Keratinocyte (primary cell): Measurements from ENCODE around the gene TUBB3. TPM values are rescaled to one million over a fixed set of nuclear protein-coding genes. Genes with fewer than 3 reads are reported as not detected.
"Not testable (repeated sequence)": the region's sequence is repeated elsewhere in the genome, so short reads cannot be mapped to it uniquely, and the experiment has no call there.

Experiments
- DNase-seq: peaks from one replicate; pipeline ENCODE4 v3.0.0-alpha.2; 2011; ENCODE audit warnings: low read depth, missing footprints, low spot score
- FAIRE-seq: peaks from 2 replicates; lab custom pipeline; 2011; peaks lifted over from hg19 to GRCh38; lab: Jason Lieb, UNC
- H2AFZ ChIP-seq: 2 replicates; pipeline ENCODE4 v1.6.0; 2012; ENCODE audit warnings: low read length, control low read depth, inconsistent platforms; ENCODE audit not compliant: control insufficient read depth
- H3K27ac ChIP-seq: 2 replicates; pipeline ENCODE4 v1.5.1; 2011; ENCODE audit warnings: low read length; ENCODE audit not compliant: control insufficient read depth, insufficient read depth
- H3K27me3 ChIP-seq: 3 replicates; pipeline ENCODE4 v1.6.0; 2011; ENCODE audit warnings: low read length; ENCODE audit not compliant: control insufficient read depth, insufficient read depth; ENCODE audit errors: extremely low read depth
- H3K36me3 ChIP-seq, 2 experiments: 2 replicates in 1 of 2; 3 replicates in 1 of 2; pipeline ENCODE4 v1.5.1; 2011; ENCODE audit warnings: low read length in 2 of 2, mild to moderate bottlenecking in 1 of 2; ENCODE audit not compliant: control insufficient read depth in 2 of 2, insufficient read depth in 2 of 2; ENCODE audit errors: extremely low read depth in 1 of 2
- H3K4me1 ChIP-seq: 3 replicates; pipeline ENCODE4 v1.5.1; 2011; ENCODE audit warnings: low read length; ENCODE audit not compliant: control insufficient read depth, insufficient read depth; ENCODE audit errors: extremely low read depth
- H3K4me2 ChIP-seq: 3 replicates; pipeline ENCODE4 v1.6.0; 2011; ENCODE audit warnings: low read depth, low read length; ENCODE audit not compliant: control insufficient read depth, insufficient read depth; ENCODE audit errors: extremely low read depth
- H3K4me3 ChIP-seq, 3 experiments: fragments of 200-600 bp in 1 of 3; sonication (generic) in 1 of 3; 2 replicates in 2 of 3; 3 replicates in 1 of 3; pipeline ENCODE4 v1.5.1; 2011 to 2016; ENCODE audit warnings: low read length in 3 of 3, mild to moderate bottlenecking in 3 of 3, control low read depth in 2 of 3, inconsistent platforms in 1 of 3, low read depth in 1 of 3, mixed read lengths in 1 of 3, mixed run types in 1 of 3, moderate library complexity in 1 of 3; ENCODE audit not compliant: control insufficient read depth in 2 of 3, insufficient read depth in 2 of 3; ENCODE audit errors: extremely low read depth in 1 of 3
- H3K79me2 ChIP-seq: 2 replicates; pipeline ENCODE4 v1.6.0; 2012; ENCODE audit warnings: low read length; ENCODE audit not compliant: control insufficient read depth, insufficient read depth
- H3K9ac ChIP-seq: 3 replicates; pipeline ENCODE4 v1.6.0; 2011; ENCODE audit warnings: low read length; ENCODE audit not compliant: control insufficient read depth, insufficient read depth; ENCODE audit errors: extremely low read depth
- H3K9me1 ChIP-seq: 3 replicates; pipeline ENCODE4 v1.6.0; 2011; ENCODE audit warnings: low read length; ENCODE audit not compliant: control insufficient read depth, insufficient read depth; ENCODE audit errors: extremely low read depth
- H3K9me3 ChIP-seq: 2 replicates; pipeline ENCODE4 v1.5.1; 2012; ENCODE audit warnings: low read depth, low read length; ENCODE audit not compliant: control insufficient read depth
- H4K20me1 ChIP-seq: 3 replicates; pipeline ENCODE4 v1.6.0; 2011; ENCODE audit warnings: low read length; ENCODE audit not compliant: control insufficient read depth, insufficient read depth; ENCODE audit errors: extremely low read depth
- EZH2 ChIP-seq: IDR thresholded peaks from one replicate; pipeline ENCODE4 v1.6.1; 2012; ENCODE audit warnings: inconsistent platforms, mild to moderate bottlenecking, low read length, moderate library complexity
- dilution Hi-C: fragments of 300-500 bp; cut with MboI; formaldehyde crosslinking; loops from one replicate; pipeline ENCODE4 v1.7.0; 2020; ENCODE audit warnings: low sequenced_read_pairs; ENCODE audit not compliant: extremely low pct_ligation_motif_present
- polyA minus RNA-seq, 3 experiments: library from RNA; depleted of rRNA, polyadenylated mRNA; stranded (reverse); fragments of >200 nt; gene quantifications; 1 replicate in 1 of 3; 2 replicates in 1 of 3; 3 replicates in 1 of 3; pipeline ENCODE4 v1.2.3, GENCODE V29; 2011
- polyA plus RNA-seq, 5 experiments: library from polyadenylated mRNA; depleted of rRNA in 3 of 5; stranded (reverse) in 3 of 5; stranded (forward) in 1 of 5; unstranded in 1 of 5; fragments of >200 nt; gene quantifications; 1 replicate in 1 of 5; 2 replicates in 3 of 5; 3 replicates in 1 of 5; pipeline versions ENCODE4 v1.2.1 to v1.2.3, GENCODE V29; 2011 to 2012; ENCODE audit warnings: missing spikeins in 2 of 5, low read depth in 1 of 5, low replicate concordance in 1 of 5
- TF ChIP-seq, protein P1 (sequence below), 3 experiments: IDR thresholded peaks in 1 of 3; conservative IDR thresholded peaks in 1 of 3; optimal IDR thresholded peaks in 1 of 3; 2 replicates in 2 of 3; 3 replicates in 1 of 3; pipeline versions ENCODE3 to v1.5.1; 2011; ENCODE audit warnings: low read length in 3 of 3, mild to moderate bottlenecking in 3 of 3, moderate library complexity in 2 of 3, control low read depth in 1 of 3, inconsistent platforms in 1 of 3; ENCODE audit not compliant: insufficient read depth in 2 of 3; ENCODE audit errors: extremely low read depth in 1 of 3

TUBB3 gene
- 29.2 to 54.2 TPM (median 34.0 TPM) in 3 replicates for polyA plus RNA-seq
- polyA plus RNA-seq (2011; ENCODE audit: low read depth) = 12.0 TPM
- polyA plus RNA-seq (2011; cell fraction: cytosol; rRNA removed) = 43.9 and 88.8 TPM in 2 replicates
- 53.8 and 69.2 TPM in 2 replicates for polyA plus RNA-seq (2011; cell fraction: nucleus; rRNA removed)
- polyA plus RNA-seq (2012; ENCODE audit: low replicate concordance) = 28.0 and 84.9 TPM in 2 replicates
- 41.8 to 174 TPM (median 49.2 TPM) in 3 replicates for polyA minus RNA-seq
- polyA minus RNA-seq (2011; cell fraction: cytosol; rRNA and poly(A)+ RNA removed) = 125 TPM
- polyA minus RNA-seq (2011; cell fraction: nucleus; rRNA and poly(A)+ RNA removed) = 61.3 and 72.0 TPM in 2 replicates

DNA sequence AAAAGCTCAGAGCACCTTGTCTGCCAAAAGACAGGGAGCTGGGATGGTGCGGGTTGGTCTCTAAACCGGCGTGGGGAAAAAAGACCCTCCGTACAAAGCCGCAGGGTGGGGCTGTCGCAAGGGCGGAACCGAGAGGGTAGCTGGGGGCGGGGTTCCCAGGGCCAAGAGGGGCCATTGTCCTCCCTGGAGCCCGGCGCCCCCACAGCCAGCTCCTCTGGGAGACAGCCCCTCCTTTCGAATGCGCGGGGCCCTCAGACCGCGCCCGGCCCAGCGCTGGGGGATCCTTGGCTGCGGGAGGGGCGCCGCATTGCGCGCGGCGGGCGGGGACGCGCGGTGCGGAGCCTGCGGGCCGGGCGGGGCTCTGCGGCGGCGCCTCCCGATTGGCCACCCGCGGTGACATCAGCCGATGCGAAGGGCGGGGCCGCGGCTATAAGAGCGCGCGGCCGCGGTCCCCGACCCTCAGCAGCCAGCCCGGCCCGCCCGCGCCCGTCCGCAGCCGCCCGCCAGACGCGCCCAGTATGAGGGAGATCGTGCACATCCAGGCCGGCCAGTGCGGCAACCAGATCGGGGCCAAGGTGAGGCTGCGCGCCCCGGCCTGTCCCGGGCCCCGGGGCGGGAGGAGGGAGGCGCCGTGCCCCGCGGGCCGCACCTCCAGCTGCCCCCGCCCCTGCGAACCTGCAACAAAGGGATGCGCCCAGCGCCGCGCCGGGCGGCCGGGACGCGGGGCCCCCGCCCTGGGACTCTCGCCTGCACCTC, at the start of gene TUBB3:
Gene TUBB3 (plus strand): TSS at position 459 of the 756 bp plus-strand sequence. CDS start 60 bp downstream, at position 519.
- dilution Hi-C loops = no loop called here
- H3K27me3 ChIP-seq = peaks cover 5% of the 10 kb centered on the region

DNA sequence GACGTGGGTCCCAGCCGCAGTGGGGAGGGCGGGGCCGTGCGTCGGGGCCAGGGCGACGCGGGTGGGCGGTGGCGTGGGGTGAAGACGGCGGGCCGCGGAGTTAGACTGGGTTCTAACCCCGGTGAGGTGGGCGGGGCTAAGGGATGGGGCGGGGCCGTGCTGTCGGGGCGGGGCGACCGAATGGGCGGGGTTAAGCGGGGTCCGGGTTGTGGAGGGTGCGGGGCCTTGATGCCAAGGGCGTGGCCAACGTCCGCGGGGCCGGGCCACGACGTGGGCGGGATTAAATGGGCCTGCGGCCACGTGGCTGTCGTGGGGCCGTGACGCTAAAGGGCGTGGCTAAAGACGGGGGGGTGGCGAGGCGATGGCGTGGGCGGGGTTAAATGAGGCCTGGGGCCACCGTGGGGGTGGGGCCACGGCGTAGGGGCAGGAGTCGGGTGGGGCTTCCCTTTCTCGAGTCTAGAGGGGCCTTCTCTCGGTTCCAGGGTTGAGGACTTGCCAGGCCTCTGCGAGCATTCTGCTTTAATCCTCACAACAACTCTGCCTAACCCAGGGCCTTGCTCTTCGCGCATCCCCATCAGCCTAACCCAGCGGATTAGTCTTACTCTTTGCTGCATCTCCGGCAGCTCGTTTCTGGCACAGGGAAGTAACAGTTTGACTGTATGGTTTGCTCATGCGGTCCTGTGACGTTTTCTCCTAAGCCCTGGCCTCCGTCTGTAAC, 49.0 kb upstream of the TUBB3 start:
- H3K4me3 ChIP-seq = peak overlapping the region; percentile 82 to 88 (median 86)
- no peaks in the 10 kb centered on the region for H3K27me3 ChIP-seq
- H3K79me2 ChIP-seq = peaks cover 41% of the 10 kb centered on the region
- dilution Hi-C loops = no loop called here
- H3K9me1 ChIP-seq = no peaks in the 10 kb centered on the region
- TF ChIP-seq EZH2 = no peak
- TF ChIP-seq, protein P1, sequence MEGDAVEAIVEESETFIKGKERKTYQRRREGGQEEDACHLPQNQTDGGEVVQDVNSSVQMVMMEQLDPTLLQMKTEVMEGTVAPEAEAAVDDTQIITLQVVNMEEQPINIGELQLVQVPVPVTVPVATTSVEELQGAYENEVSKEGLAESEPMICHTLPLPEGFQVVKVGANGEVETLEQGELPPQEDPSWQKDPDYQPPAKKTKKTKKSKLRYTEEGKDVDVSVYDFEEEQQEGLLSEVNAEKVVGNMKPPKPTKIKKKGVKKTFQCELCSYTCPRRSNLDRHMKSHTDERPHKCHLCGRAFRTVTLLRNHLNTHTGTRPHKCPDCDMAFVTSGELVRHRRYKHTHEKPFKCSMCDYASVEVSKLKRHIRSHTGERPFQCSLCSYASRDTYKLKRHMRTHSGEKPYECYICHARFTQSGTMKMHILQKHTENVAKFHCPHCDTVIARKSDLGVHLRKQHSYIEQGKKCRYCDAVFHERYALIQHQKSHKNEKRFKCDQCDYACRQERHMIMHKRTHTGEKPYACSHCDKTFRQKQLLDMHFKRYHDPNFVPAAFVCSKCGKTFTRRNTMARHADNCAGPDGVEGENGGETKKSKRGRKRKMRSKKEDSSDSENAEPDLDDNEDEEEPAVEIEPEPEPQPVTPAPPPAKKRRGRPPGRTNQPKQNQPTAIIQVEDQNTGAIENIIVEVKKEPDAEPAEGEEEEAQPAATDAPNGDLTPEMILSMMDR (optimal IDR thresholded peaks at IDR 0.05 in 1 of 3, IDR thresholded peaks at IDR 0.05 in 1 of 3, conservative IDR thresholded peaks at IDR 0.05 in 1 of 3; ENCODE audit: extremely low read depth in 1 of 3, insufficient read depth in 2 of 3, low read length in 3 of 3) = no peak
- peak overlapping the region; percentile 96 for H3K9ac ChIP-seq
- peaks cover 4% of the 10 kb centered on the region for H4K20me1 ChIP-seq
- H3K9me3 ChIP-seq = no peaks in the 10 kb centered on the region
- FAIRE-seq (no peak), DNase-seq (peak; percentile 81)
- peak overlapping the region; percentile 90 for H3K4me2 ChIP-seq
- H3K4me1 ChIP-seq = peaks cover 16% of the 10 kb centered on the region
- peak overlapping the region; percentile 27 for H2AFZ ChIP-seq
- peak overlapping the region; percentile 96 for H3K27ac ChIP-seq
- peaks cover 9% of the 10 kb centered on the region in 2 experiments for H3K36me3 ChIP-seq

More for the DNA sequence above, at the start of gene TUBB3:
- Histone ChIP-seq H3K79me2 (no peaks in the 10 kb centered on the region), H3K9me3 (no peaks in the 10 kb centered on the region), H3K9ac (peak within 1 kb of the TSS; percentile 81), H3K4me1 (peaks cover 27% of the 10 kb centered on the region), H4K20me1 (peaks cover 5% of the 10 kb centered on the region), H3K27ac (peak within 1 kb of the TSS; percentile 85), H3K4me2 (peak within 1 kb of the TSS; percentile 96), H3K36me3 (no peaks in the 10 kb centered on the region), H3K4me3 (peak within 1 kb of the TSS; percentile 56 to 79 (median 77)), H3K9me1 (no peaks in the 10 kb centered on the region), H2AFZ (peak within 1 kb of the TSS; percentile 65)
- TF ChIP-seq, protein P1 (optimal IDR thresholded peaks at IDR 0.05 in 1 of 3, IDR thresholded peaks at IDR 0.05 in 1 of 3, conservative IDR thresholded peaks at IDR 0.05 in 1 of 3; ENCODE audit: extremely low read depth in 1 of 3, insufficient read depth in 2 of 3, low read length in 3 of 3) = no peak
- TF ChIP-seq EZH2 = no peak
- FAIRE-seq = no peak
- DNase-seq = no peak

DNA sequence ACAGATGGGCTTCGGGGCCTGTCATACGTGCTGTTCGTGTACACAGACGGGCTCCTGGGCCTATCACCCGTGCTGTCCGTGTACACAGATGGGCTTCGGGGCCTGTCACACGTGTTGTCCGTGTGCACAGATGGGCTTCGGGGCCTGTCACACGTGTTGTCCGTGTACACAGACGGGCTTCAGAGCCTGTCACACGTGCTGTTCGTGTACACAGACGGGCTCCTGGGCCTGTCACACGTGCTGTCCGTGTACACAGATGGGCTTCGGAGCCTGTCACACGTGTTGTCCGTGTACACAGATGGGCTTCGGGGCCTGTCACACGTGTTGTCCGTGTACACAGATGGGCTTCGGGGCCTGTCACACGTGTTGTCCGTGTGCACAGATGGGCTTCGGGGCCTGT, 44.0 kb upstream of the TUBB3 start:
- FAIRE-seq, H3K4me2 ChIP-seq, DNase-seq, H3K4me3 ChIP-seq, H3K27ac ChIP-seq, H3K9me3 ChIP-seq, H3K27me3 ChIP-seq, dilution Hi-C loops, H3K9ac ChIP-seq, H2AFZ ChIP-seq, H3K9me1 ChIP-seq: not testable (repeated sequence)
- Histone ChIP-seq H3K36me3 (peaks cover 26 to 35% of the 10 kb centered on the region in 2 experiments), H3K4me1 (peaks cover 24% of the 10 kb centered on the region), H4K20me1 (peaks cover 20% of the 10 kb centered on the region), H3K79me2 (peaks cover 77% of the 10 kb centered on the region)
